GM20431 (cell line): ENCODE data around the gene GFRA1.
"Not testable (repeated sequence)": the region's sequence is repeated elsewhere in the genome, so short reads cannot be mapped to it uniquely, and the experiment has no call there.

ENCODE experiments used
- in situ Hi-C: fragments of 300-500 bp; cut with MseI, MboI; formaldehyde crosslinking; loops from one replicate; pipeline ENCODE4 v1.15.0; 2020; ENCODE audit warnings: low sequenced_read_pairs; ENCODE audit not compliant: unreplicated experiment

GFRA1 gene

GRCh38 chr10:116052522-116052921 is 220.5 kb downstream of the GFRA1 start:
- in situ Hi-C loops, result not testable (repeated sequence)

DNA sequence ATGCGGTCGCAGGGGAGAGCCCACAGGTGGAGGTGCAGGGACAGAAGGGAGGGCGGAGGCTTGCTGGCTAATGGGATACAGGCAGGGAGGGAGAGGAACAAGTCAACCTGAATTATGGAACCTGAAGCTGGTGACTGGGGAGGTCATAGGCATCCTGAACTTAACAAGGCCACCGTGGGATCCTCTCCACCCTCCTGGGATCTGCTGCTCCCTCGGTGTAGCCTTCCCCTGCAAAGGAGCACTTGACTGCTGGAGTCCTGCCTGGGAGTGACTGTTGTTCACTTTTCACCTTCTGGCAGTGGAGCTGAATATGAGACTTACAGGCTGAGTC is 223.1 kb downstream of the GFRA1 start:
- in situ Hi-C loops, result no loop called here

GRCh38 chr10:116049158-116049973 is 223.6 kb downstream of the GFRA1 start:
- in situ Hi-C loops, result no loop called here

DNA sequence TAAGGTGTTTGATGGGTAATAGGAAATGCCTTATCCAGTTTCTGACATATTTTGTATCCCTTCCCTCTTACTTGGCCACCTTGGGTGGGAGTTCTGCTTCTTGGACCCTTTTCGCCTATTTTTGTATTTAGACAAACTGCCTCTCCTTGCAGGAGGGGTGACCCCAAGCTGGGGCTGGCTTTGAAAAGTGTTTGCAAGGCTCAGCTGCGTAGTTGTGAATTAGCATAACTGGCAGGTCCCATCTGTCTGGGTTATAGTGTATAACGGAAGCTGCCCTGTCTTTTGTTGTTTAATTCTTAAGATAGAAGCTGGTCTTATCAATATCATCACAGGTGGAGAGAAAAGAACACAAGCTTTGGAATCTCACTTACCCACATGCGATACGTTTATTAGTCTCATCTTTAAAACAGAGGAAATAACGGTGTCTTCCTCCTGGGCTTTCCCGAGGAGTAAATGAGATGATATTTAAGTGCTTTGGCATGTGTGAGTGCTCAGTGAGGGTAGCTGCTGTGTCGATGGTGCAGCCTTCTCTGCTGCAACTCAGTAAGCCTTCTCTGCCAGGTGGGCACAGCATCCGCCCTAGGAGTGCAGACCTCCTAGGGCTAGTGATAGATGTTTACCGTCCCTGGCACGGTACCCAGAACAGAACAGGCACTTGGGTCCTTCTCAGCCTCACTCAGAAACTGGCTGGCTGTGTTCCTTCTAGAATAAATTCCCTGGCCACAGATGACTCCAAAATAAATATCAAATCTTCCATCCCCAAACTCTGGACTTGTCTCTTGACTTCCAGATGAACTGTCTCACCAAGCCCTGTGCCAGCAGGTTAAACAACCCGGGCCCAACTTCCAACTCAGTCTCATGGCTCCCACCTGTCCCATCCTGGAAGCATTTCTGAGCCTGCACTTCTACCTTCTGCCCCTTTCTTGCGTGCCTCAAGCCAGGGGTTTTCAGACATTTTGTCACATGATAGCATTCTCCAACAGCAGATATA is 227.3 kb downstream of the GFRA1 start:
- in situ Hi-C loops, result no loop called here

DNA sequence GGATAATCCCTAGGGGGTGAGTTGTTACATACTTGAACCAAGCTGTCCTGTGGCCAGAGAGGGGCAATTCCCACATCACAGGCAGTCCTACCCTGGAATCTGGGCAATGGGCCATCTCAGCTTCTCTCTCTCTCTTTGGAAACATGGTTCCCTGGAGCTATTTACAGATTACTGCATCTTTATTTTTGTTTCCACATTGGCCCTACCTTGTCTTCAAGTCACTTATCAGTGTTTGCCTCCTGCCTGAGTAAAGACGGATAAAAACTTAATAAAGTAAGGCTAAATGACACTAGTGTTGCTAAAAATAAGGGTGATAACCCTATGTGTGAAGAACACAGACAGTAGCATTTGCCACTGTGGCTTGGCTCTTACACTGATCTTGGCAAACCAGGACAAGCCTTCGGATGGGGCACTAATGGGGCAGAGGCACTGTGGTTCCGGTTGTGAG is 228.2 kb downstream of the GFRA1 start:
- in situ Hi-C loops, result no loop called here

DNA sequence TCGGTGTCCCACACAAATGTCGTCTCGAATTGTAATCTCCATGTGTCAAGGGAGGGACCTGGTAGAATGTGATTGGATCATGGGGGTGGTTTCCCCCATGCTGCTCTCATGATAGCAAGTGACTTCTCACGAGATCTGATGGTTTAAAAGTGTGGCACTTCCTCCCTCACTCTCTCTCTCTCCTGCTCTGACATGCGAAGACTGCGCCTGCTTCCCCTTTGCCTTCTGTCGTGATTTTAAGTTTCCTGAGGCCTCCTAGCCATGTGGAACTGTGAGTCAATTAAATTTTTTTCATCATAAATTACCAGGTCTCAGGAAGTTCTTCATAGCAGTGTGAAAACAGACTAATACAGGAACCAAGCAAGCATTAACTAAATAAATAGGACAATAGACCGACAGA is 229.1 kb downstream of the GFRA1 start:
- in situ Hi-C loops, result no loop called here

DNA sequence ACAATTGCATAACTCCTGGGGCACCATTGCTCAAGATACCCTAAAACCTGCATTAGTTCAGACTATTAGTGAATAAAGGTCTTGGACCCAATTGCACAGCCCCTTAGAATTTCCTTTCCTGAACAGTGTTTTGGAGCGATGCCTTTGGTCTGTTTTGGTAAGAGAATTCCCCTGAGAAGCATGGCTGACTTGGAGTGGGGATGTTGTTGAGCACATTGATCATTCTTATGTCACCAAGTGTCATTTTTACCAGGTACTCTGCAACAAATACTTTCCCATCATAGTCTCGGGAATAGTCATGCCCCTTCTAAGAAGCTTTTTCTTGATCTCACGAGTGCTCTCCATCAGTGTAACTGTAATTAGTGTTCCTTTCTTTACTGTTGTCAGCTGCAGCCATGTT is 229.7 kb downstream of the GFRA1 start:
- in situ Hi-C loops, result no loop called here

GRCh38 chr10:116041948-116042347 is 231.1 kb downstream of the GFRA1 start:
- in situ Hi-C loops, result no loop called here

DNA sequence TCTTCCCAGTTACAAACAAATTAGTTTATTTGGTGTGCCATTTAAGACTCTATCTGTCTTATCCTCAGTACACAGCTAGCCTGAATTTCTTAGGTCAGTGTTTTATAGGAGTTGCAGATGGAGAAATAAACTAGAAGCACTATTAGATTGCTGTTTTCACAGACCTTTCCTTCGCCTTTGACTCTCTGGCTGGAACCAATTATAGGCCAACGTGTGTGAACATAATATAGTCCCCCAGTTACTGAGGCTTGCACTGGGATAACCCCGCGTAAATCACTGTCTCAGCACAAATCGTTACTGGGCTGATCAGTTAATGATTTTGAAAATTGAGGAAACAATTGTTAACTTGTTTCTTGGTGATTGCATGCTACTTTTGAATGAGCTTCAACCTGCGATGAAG is 233.4 kb downstream of the GFRA1 start:
- in situ Hi-C loops, result no loop called here

GRCh38 chr10:116038259-116038658 is 234.7 kb downstream of the GFRA1 start:
- in situ Hi-C loops, result no loop called here

DNA sequence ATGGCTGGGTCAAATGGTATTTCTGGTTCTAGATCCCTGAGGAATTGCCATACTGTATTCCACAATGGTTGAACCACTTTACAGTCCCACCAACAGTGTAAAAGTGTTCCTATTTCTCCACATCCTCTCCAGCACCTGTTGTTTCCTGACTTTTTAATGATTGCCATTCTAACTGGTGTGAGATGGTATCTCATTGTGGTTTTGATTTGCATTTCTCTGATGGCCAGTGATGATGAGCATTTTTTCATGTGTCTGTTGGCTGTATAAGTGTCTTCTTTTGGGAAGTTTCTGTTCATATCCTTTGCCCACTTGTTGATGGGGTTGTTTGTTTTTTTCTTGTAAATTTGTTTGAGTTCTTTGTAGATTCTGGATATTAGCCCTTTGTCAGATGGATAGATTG is 237.6 kb downstream of the GFRA1 start:
- in situ Hi-C loops, result not testable (repeated sequence)

DNA sequence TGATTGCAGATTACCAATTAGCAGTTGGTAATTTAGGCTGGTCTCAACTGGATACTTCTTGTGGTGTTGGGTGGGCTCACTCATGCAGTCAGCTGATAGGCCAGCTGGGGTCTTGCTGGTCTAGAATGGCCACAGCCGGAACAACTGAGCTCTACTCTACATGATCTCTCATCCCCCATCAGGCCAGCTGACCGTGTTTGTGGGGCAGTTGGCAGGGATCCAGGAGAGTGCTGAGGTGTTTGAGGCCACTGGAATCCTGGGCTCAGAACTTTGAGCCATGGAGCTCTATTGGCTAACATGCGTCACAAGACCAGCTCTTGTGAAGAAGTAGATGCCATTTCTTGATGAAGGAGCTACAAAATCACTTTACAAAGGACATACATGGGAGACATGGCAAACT is 242.4 kb downstream of the GFRA1 start:
- in situ Hi-C loops, result no loop called here

- in situ Hi-C loops, result no loop called here
These were observed 243.2 kb downstream of the GFRA1 start for GRCh38 chr10:116029826-116030225.

DNA sequence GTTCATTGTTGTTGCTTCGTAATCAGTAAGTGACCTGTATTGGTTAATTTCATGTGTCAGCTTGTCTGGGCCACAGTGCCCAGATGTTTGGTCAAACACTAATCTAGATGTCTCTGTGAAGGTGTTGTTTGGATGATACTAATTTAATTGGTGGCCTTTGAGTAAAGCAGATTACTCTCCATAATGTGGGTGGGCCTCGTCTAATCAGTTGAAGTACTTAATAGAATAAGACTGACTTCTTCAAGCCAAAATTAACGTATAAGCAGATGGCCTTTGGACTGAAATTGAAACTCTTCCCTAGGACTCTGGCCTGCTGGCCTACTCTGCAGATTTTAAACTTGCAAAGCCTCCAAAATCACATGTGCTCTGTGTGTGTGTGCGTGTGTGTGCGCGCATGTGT is 245.7 kb downstream of the GFRA1 start:
- in situ Hi-C loops, result no loop called here

- in situ Hi-C loops, result no loop called here
These were observed 246.3 kb downstream of the GFRA1 start for GRCh38 chr10:116026725-116027124.

- in situ Hi-C loops, result no loop called here
These were observed 246.7 kb downstream of the GFRA1 start for GRCh38 chr10:116026315-116026714.

DNA sequence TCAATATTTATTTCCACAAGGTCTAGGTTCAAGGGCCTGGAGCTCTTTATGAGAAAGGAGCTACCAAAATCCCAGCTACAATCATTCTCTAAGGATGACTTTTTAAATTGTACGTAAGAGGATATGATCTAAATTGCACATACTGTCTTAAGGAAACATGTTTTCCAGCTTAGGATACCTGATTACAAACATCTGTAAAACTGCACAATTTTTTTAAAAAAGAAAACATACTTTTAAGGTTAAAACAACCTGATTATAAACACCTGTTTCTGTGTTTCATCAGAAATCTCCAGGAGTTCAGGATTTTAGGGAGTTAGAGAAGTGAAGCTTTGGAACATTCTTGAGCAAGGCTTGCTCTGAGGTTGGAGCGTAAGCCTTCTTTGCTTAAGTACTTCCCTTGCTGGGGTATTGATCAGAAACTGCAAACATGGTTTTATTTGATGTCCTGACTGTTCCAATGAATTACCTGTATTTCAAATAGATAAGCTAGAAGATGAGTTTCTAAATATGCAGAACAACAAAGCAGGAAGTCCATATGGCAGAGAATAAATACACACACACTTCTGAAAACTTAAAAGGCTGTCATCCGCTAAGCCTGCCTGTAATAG is 248.6 kb downstream of the GFRA1 start:
- in situ Hi-C loops, result no loop called here

DNA sequence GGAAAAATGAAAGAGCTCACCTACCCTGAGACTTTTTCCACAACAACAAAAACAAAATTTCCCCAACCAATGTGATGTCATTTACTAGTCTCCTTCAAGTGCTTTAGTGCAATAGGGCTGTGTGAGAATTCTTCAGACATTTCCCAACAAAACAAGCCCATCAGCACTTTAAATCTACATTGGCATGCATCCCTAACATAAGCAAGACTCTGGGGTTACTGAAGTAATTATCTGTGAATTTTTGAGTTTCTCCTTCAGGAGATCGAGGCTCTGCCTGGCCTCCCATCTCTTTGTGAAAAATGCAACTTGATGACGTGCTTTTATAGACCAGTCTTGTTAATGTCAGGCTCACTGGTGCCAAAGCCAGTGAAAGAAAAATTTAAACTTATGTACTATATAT is 255.6 kb downstream of the GFRA1 start:
- in situ Hi-C loops, result no loop called here

- in situ Hi-C loops, result no loop called here
These were observed 257.2 kb downstream of the GFRA1 start for GRCh38 chr10:116015583-116016333.
